ENCODE data around the gene NKIRAS2. TPM values are rescaled to one million over a fixed set of nuclear protein-coding genes. Genes with fewer than 3 reads are reported as not detected.
A peak's percentile ranks its signal among the peaks of the same experiment; 100 is the strongest.

Gene NKIRAS2
- total and polyA plus RNA-seq, 2 of the 13 experiments (the other 11 are each of a cell fraction or from before 2014, with no cell fraction given), result 27.9 to 42.0 TPM

- Histone ChIP-seq H3K27me3 (ENCODE audit: control insufficient read depth in 1 of 2, insufficient read depth in 2 of 2, low read length in 2 of 2) (no peaks in the 10 kb centered on the region), H4K20me1 (ENCODE audit: insufficient read depth, low read length) (no peaks in the 10 kb centered on the region; the same call in 1 of the 2 replicates), H3K36me3 (replicated peaks in 1 of 2; ENCODE audit: control insufficient read depth in 1 of 2, insufficient read depth in 2 of 2, low read length in 2 of 2) (peaks cover 47 to 83% of the 10 kb centered on the region in 2 experiments), H3K79me2 (ENCODE audit: insufficient read depth, low read length) (no peaks in the 10 kb centered on the region), H3K4me1 (ENCODE audit: insufficient read depth, low read length) (peaks cover 36% of the 10 kb centered on the region), H3K27ac (ENCODE audit: extremely low read length, insufficient read depth, low read length) (peak overlapping the region; percentile 57), H3K9me3 (ENCODE audit: low read length) (no peaks in the 10 kb centered on the region), H3K4me3 (replicated peaks in 1 of 3; ENCODE audit: insufficient read depth in 1 of 3, low read depth in 2 of 3, low read length in 3 of 3) (no peak overlapping the region), H3K4me2 (ENCODE audit: low read depth, low read length) (peak overlapping the region; percentile 52), H2AFZ (ENCODE audit: low read length) (no peak overlapping the region), H3K9ac (ENCODE audit: insufficient read depth, low read depth, low read length) (0 out of 2 replicates have a peak overlapping the region, but pooled peaks have one; percentile 3)
- 55% methylated on average over 5 of the region's 5 CpGs for WGBS (ENCODE audit: low lambda C conversion rate)
- ATAC-seq, result peak; percentile 97
- ChIA-PET POLR2A (interaction anchor here (0.7 to 3.6 kb wide), 14 partner anchors 9 to 152 kb away, joined by 3 to 30 read pairs (median 4); partner anchors contain the start of genes CNP, DNAJC7, KLHL10 and NKIRAS2), CTCF (ENCODE audit: low intra/inter-chr PET ratio, low total read pairs) (interaction anchor here (1.7 kb wide), 1 partner anchor 30 kb away, joined by 4 read pairs; the partner anchor contains the start of gene NKIRAS2)
- FAIRE-seq, result peak; percentile 86
- in situ Hi-C loops (cut with HindIII; ENCODE audit: extremely low pct_ligation_motif_present, low pct_unique_long_range_greater_than_20kb) (no loop called here), intact Hi-C loops (cut with micrococcal nuclease; ENCODE audit: unreplicated experiment) (no loop called here)
- peak; percentile 94 for DNase-seq (ENCODE audit: low spot score)
- BruUV-seq (replicated peaks), result no TSS peak
- TF ChIP-seq ZFY (CRISPR knock-in tag; IDR thresholded peaks at IDR 0.05) (0 out of 2 replicates have a peak, but pooled peaks have one; percentile 29), ETV5 (CRISPR knock-in tag; IDR thresholded peaks at IDR 0.05; ENCODE audit: borderline replicate concordance) (peak; percentile 15; the same call in 1 of the 2 replicates), ZEB1 (IDR thresholded peaks at IDR 0.05; ENCODE audit: insufficient replicate concordance, low read depth) (peak; percentile 50), HMG20A (CRISPR knock-in tag; IDR thresholded peaks at IDR 0.05; ENCODE audit: borderline replicate concordance) (peak; percentile 85), MEIS2 (CRISPR knock-in tag; IDR thresholded peaks at IDR 0.05) (no peak), ZNF547 (CRISPR knock-in tag; IDR thresholded peaks at IDR 0.05) (peak; percentile 21; the same call in 1 of the 2 replicates), ZNF430 (CRISPR knock-in tag; IDR thresholded peaks at IDR 0.05) (no peak), SMAD3 (CRISPR knock-in tag; IDR thresholded peaks at IDR 0.05) (peak; percentile 92; the same call in 1 of the 2 replicates), ZNF704 (CRISPR knock-in tag; IDR thresholded peaks at IDR 0.05; ENCODE audit: borderline replicate concordance) (no peak)
- TF ChIP-seq, protein P1, sequence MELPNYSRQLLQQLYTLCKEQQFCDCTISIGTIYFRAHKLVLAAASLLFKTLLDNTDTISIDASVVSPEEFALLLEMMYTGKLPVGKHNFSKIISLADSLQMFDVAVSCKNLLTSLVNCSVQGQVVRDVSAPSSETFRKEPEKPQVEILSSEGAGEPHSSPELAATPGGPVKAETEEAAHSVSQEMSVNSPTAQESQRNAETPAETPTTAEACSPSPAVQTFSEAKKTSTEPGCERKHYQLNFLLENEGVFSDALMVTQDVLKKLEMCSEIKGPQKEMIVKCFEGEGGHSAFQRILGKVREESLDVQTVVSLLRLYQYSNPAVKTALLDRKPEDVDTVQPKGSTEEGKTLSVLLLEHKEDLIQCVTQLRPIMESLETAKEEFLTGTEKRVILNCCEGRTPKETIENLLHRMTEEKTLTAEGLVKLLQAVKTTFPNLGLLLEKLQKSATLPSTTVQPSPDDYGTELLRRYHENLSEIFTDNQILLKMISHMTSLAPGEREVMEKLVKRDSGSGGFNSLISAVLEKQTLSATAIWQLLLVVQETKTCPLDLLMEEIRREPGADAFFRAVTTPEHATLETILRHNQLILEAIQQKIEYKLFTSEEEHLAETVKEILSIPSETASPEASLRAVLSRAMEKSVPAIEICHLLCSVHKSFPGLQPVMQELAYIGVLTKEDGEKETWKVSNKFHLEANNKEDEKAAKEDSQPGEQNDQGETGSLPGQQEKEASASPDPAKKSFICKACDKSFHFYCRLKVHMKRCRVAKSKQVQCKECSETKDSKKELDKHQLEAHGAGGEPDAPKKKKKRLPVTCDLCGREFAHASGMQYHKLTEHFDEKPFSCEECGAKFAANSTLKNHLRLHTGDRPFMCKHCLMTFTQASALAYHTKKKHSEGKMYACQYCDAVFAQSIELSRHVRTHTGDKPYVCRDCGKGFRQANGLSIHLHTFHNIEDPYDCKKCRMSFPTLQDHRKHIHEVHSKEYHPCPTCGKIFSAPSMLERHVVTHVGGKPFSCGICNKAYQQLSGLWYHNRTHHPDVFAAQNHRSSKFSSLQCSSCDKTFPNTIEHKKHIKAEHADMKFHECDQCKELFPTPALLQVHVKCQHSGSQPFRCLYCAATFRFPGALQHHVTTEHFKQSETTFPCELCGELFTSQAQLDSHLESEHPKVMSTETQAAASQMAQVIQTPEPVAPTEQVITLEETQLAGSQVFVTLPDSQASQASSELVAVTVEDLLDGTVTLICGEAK (IDR thresholded peaks at IDR 0.05), result no peak
- TF ChIP-seq, protein P1 (CRISPR knock-in tag; IDR thresholded peaks at IDR 0.05), result no peak
- TF ChIP-seq, protein P2, sequence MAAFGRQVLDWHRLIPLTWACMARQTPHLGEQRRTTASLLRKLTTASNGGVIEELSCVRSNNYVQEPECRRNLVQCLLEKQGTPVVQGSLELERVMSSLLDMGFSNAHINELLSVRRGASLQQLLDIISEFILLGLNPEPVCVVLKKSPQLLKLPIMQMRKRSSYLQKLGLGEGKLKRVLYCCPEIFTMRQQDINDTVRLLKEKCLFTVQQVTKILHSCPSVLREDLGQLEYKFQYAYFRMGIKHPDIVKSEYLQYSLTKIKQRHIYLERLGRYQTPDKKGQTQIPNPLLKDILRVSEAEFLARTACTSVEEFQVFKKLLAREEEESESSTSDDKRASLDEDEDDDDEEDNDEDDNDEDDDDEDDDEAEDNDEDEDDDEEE (CRISPR knock-in tag; IDR thresholded peaks at IDR 0.05), result 0 out of 2 replicates have a peak, but pooled peaks have one; percentile 37
Measured at GRCh38 chr17:41989702-41990419, 30.0 kb upstream of the NKIRAS2 start.

All from HepG2 (cell line).